SU-DHL-6 (cell line): ENCODE data around the gene PTPN11.

Experiments used
- EZH2phosphoT487 ChIP-seq: fragments of 200-600 bp; sonication (generic), shearing (Covaris generic); conservative IDR thresholded peaks from 2 replicates; pipeline ENCODE4 v1.6.1; 2018; ENCODE audit warnings: mild to moderate bottlenecking, antibody characterized with exemption, low read length, moderate library complexity, mixed read lengths
- TF ChIP-seq, protein P1 (sequence below): fragments of 200-600 bp; sonication (generic); IDR thresholded peaks from one replicate; pipeline ENCODE4 v1.5.1; 2017; ENCODE audit warnings: antibody characterized with exemption, mild to moderate bottlenecking, low read length, moderate library complexity; ENCODE audit not compliant: insufficient read depth, poor library complexity, severe bottlenecking

GRCh38 chr12:112536367-112536730 is 117.6 kb downstream of the PTPN11 start:
- TF ChIP-seq, protein P1, sequence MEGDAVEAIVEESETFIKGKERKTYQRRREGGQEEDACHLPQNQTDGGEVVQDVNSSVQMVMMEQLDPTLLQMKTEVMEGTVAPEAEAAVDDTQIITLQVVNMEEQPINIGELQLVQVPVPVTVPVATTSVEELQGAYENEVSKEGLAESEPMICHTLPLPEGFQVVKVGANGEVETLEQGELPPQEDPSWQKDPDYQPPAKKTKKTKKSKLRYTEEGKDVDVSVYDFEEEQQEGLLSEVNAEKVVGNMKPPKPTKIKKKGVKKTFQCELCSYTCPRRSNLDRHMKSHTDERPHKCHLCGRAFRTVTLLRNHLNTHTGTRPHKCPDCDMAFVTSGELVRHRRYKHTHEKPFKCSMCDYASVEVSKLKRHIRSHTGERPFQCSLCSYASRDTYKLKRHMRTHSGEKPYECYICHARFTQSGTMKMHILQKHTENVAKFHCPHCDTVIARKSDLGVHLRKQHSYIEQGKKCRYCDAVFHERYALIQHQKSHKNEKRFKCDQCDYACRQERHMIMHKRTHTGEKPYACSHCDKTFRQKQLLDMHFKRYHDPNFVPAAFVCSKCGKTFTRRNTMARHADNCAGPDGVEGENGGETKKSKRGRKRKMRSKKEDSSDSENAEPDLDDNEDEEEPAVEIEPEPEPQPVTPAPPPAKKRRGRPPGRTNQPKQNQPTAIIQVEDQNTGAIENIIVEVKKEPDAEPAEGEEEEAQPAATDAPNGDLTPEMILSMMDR, result no peak
- TF ChIP-seq EZH2phosphoT487, result no peak
